ENCODE measurements around the gene PRKG1. TPM values are rescaled to one million over a fixed set of nuclear protein-coding genes. Genes with fewer than 3 reads are reported as not detected.

The PRKG1 gene
- total and polyA plus RNA-seq, 2 of the 4 experiments (the other 2 are of a cell fraction): 3.5 to 18.3 TPM

DNA sequence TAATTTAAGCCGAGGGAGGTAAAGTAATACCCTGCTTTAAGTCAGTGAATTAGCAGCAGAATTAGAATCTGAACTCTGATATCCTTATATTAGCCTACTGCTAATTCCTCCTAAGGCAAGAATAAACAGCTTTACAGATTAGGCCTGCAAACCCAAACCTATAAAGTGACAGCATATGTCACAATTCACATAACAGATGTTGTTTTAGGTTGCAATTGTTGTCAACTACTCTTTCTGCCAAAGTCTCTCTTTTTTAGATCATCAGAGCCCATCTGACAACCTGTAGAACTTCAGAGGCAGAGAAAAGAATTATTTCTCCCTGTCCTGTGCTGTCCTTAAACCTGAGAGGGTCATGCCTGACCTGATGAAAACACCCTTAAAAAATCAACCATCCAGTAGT is 167.2 kb downstream of the PRKG1 start:
- TF ChIP-seq MXI1 (IDR thresholded peaks at IDR 0.05; ENCODE audit: borderline replicate concordance, low read depth, low read length) (no peak), SMC3 (IDR thresholded peaks at IDR 0.05; ENCODE audit: low read depth, low read length) (no peak), NFE2L2 (IDR thresholded peaks at IDR 0.05; ENCODE audit: low read depth, low read length) (no peak), CEBPB (IDR thresholded peaks at IDR 0.05; ENCODE audit: low read depth, low read length) (no peak), POLR2A (IDR thresholded peaks at IDR 0.05; ENCODE audit: low read depth, low read length) (no peak)
- TF ChIP-seq, protein P1, sequence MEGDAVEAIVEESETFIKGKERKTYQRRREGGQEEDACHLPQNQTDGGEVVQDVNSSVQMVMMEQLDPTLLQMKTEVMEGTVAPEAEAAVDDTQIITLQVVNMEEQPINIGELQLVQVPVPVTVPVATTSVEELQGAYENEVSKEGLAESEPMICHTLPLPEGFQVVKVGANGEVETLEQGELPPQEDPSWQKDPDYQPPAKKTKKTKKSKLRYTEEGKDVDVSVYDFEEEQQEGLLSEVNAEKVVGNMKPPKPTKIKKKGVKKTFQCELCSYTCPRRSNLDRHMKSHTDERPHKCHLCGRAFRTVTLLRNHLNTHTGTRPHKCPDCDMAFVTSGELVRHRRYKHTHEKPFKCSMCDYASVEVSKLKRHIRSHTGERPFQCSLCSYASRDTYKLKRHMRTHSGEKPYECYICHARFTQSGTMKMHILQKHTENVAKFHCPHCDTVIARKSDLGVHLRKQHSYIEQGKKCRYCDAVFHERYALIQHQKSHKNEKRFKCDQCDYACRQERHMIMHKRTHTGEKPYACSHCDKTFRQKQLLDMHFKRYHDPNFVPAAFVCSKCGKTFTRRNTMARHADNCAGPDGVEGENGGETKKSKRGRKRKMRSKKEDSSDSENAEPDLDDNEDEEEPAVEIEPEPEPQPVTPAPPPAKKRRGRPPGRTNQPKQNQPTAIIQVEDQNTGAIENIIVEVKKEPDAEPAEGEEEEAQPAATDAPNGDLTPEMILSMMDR (conservative IDR thresholded peaks at IDR 0.05; ENCODE audit: low read depth, low read length): no peak
- TF ChIP-seq, protein P2, sequence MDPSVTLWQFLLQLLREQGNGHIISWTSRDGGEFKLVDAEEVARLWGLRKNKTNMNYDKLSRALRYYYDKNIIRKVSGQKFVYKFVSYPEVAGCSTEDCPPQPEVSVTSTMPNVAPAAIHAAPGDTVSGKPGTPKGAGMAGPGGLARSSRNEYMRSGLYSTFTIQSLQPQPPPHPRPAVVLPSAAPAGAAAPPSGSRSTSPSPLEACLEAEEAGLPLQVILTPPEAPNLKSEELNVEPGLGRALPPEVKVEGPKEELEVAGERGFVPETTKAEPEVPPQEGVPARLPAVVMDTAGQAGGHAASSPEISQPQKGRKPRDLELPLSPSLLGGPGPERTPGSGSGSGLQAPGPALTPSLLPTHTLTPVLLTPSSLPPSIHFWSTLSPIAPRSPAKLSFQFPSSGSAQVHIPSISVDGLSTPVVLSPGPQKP (IDR thresholded peaks at IDR 0.05; ENCODE audit: borderline replicate concordance, low read depth, low read length): no peak

More for the DNA sequence above, 167.2 kb downstream of the PRKG1 start:
- Histone ChIP-seq H3K4ac (ENCODE audit: low read depth, low read length) (no peak overlapping the region), H3K18ac (ENCODE audit: low read depth, low read length) (no peak overlapping the region), H2AK5ac (ENCODE audit: low read depth, low read length) (no peak overlapping the region), H2BK15ac (ENCODE audit: low read depth, low read length) (no peak overlapping the region), H4K91ac (ENCODE audit: insufficient read depth, low read depth, low read length) (no peak overlapping the region), H3K23ac (ENCODE audit: low read depth, low read length) (no peak overlapping the region), H3K9me3 (ENCODE audit: control insufficient read depth, insufficient read depth, low read length) (no peaks in the 10 kb centered on the region), H4K20me1 (ENCODE audit: insufficient read depth, low read length) (peaks cover 2% of the 10 kb centered on the region; the same call in 1 of the 2 replicates), H3K27me3 (ENCODE audit: control insufficient read depth, insufficient read depth, low read length) (no peaks in the 10 kb centered on the region), H2AK9ac (replicated peaks; ENCODE audit: low read depth, low read length, poor library complexity) (no peak overlapping the region), H3K79me1 (ENCODE audit: low read depth in 1 of 2, low read length in 2 of 2) (peaks cover 0 to 16% of the 10 kb centered on the region in 2 experiments; a peak in 2 of 4 replicates), H3K4me2 (ENCODE audit: low read depth, low read length) (no peak overlapping the region), H2BK120ac (ENCODE audit: low read depth, low read length) (no peak overlapping the region), H3K56ac (ENCODE audit: extremely low read depth, insufficient read depth, low read length) (no peak overlapping the region), H3K14ac (replicated peaks; ENCODE audit: low read depth, low read length) (no peak overlapping the region), H3K9ac (ENCODE audit: low read depth, low read length) (no peak overlapping the region), H3K9me1 (ENCODE audit: insufficient read depth, low read length) (no peaks in the 10 kb centered on the region), H2BK20ac (ENCODE audit: low read depth, low read length) (no peak overlapping the region), H3K27ac (ENCODE audit: insufficient read depth, low read length) (no peak overlapping the region), H2BK5ac (ENCODE audit: low read depth, low read length, poor library complexity, severe bottlenecking) (no peak overlapping the region), H3K4me3 (ENCODE audit: insufficient read depth, low read depth, low read length) (no peak overlapping the region), H4K5ac (ENCODE audit: low read depth, low read length) (no peak overlapping the region), H3K36me3 (ENCODE audit: control insufficient read depth, insufficient read depth, low read length) (no peaks in the 10 kb centered on the region), H4K8ac (ENCODE audit: low read depth in 2 of 2, low read length in 2 of 2) (no peak overlapping the region), H2AFZ (replicated peaks; ENCODE audit: low read length, poor library complexity) (no peak overlapping the region), H3K4me1 (ENCODE audit: control insufficient read depth, insufficient read depth, low read length) (no peaks in the 10 kb centered on the region)
- ATAC-seq (ENCODE audit: low read depth): no peak
- in situ Hi-C loops (cut with MboI; ENCODE audit: low sequenced_read_pairs) (no loop called here), dilution Hi-C loops (cut with HindIII; ENCODE audit: low sequenced_read_pairs, unreplicated experiment) (no loop called here), intact Hi-C loops (cut with micrococcal nuclease) (no loop called here)
- ChIA-PET CTCF (interaction anchor here (0.5 to 0.7 kb wide), 2 partner anchors 186 to 718 kb away, joined by 3 to 5 read pairs; no protein-coding TSS in a partner anchor), POLR2A (ENCODE audit: unreplicated experiment) (no interaction called here)
- no CpG with 5 or more reads among the region's 1 CpG for WGBS, 2 experiments (ENCODE audit: extremely low coverage in 2 of 2, insufficient read length in 1 of 2)
- DNase-seq: no peak
- BruUV-seq (replicated peaks): no TSS peak
